Right atrium auricular region (tissue), 2 donors: ENCODE results near the gene DLG4. TPM values are rescaled to one million over a fixed set of nuclear protein-coding genes. Genes with fewer than 3 reads are reported as not detected.

Experiments
- DNase-seq: peaks from one replicate; pipeline ENCODE4 v3.0.0-alpha.2; 2019; ENCODE audit warnings: low spot score
- H3K27ac ChIP-seq, 2 donors: fragments of 200-600 bp; sonication (generic); 1 replicate in 1 of 2; 2 replicates in 1 of 2; pipeline ENCODE4 v1.5.1; 2016 to 2019
- H3K27me3 ChIP-seq, 2 donors: fragments of 200-600 bp; sonication (generic); one replicate each; pipeline versions ENCODE4 v1.5.1 to v1.6.0; 2017 to 2019
- H3K36me3 ChIP-seq: fragments of 200-600 bp; sonication (generic); one replicate; pipeline ENCODE4 v1.5.1; 2016
- H3K4me1 ChIP-seq, 2 donors: fragments of 200-600 bp; sonication (generic); one replicate each; pipeline versions ENCODE4 v1.5.1 to v1.6.0; 2017 to 2019
- H3K4me3 ChIP-seq, 2 donors: fragments of 200-600 bp; sonication (generic); 1 replicate in 1 of 2; 2 replicates in 1 of 2; pipeline ENCODE4 v1.5.1; 2017 to 2019; ENCODE audit warnings: mild to moderate bottlenecking in 1 of 2, moderate library complexity in 1 of 2
- H3K9me3 ChIP-seq, 2 donors: fragments of 200-600 bp; sonication (generic); one replicate each; pipeline ENCODE4 v1.5.1; 2019
- CTCF ChIP-seq, 2 donors: fragments of 200-600 bp; sonication (generic); IDR thresholded peaks; one replicate each; pipeline ENCODE4 v1.5.1; 2019; ENCODE audit warnings: antibody characterized with exemption in 2 of 2
- total RNA-seq, 2 donors: library from RNA; depleted of rRNA; stranded (reverse); fragments of >200 nt; gene quantifications; one replicate each; pipeline ENCODE4 v1.1.0, GENCODE V29; 2016

Gene DLG4
- total RNA-seq, 2 donors from 2014 or later = 15.1 to 33.4 TPM

DNA sequence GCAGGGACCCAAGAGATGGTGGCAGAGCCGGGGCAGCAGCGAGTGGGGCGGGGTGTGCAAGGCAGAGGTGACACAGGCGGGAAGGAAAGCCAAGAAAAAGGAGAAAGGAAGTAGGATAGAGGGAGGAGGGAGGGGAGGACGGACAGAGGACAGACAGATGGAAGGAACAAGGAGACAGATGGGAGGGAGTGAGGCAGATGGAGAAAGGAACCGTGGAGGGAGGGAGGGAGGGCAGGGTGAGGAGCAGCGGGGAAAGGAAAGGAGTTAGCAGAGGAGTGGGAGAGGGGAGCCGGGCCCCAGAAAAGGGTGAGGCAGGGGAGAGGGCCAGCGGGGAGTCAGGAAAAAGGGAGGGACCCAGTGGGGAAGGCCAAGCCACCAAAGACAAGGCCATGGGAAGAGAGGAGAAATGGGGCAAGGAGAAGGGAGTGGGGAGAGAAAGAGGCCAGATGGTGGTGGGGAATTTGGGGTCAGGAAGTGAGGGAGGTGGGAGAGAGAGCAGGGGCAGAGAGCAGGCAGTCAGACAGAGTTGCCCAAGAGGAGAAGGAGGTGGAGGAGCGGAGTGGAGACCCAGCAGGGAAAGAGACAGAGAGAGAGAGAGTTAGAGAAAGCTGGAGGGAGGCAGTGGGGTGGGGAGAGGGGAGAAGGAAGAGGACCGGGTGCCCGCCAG is 27.2 kb downstream of the DLG4 start:
- no peak for TF ChIP-seq CTCF (IDR thresholded peaks at IDR 0.05)
- DNase-seq = no peak
- Histone ChIP-seq H3K4me1 (no peaks in the 10 kb centered on the region), H3K27ac (no peak overlapping the region), H3K9me3 (no peaks in the 10 kb centered on the region), H3K27me3 (no peaks in the 10 kb centered on the region), H3K36me3 (peaks cover 36% of the 10 kb centered on the region), H3K4me3 (no peak overlapping the region)

DNA sequence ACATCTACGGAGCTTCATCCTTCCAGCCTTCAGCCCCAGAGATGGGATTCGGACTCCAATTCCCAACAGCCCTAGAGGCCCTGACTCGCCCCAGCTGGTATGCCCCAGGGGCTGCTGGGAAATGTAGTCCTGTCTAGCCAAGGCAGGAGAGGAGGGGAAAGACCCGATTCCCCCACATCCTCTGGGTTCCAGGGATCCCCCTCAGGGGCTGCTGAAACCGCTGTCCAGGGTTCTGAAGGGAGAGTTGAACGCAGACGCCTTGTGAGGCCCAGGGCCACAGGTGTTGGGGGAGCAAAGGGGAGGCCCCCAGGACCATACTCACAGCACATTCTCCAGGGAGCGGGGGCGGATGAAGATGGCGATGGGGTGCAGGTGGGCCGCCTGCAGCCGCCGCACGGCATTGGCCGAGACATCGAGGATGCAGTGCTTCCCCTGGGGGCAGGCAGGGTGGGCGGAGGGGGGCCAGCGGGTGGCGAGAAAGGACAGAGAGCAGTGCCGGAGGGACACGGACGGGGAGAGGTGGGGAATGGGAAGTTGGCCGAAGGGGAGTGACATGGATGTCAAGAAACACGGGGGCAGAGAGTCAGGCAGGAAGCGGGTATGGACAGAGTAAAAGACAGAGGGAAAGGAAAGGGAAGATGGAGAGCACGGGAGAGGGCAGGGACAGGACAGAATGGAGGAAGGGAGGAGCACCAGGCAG is 27.9 kb downstream of the DLG4 start:
- peaks cover 33% of the 10 kb centered on the region for H3K36me3 ChIP-seq
- H3K9me3 ChIP-seq = no peaks in the 10 kb centered on the region
- no peak overlapping the region for H3K4me3 ChIP-seq
- H3K27ac ChIP-seq = no peak overlapping the region
- H3K4me1 ChIP-seq = no peaks in the 10 kb centered on the region
- DNase-seq = no peak
- no peaks in the 10 kb centered on the region for H3K27me3 ChIP-seq
- TF ChIP-seq CTCF (IDR thresholded peaks at IDR 0.05) = no peak

DNA sequence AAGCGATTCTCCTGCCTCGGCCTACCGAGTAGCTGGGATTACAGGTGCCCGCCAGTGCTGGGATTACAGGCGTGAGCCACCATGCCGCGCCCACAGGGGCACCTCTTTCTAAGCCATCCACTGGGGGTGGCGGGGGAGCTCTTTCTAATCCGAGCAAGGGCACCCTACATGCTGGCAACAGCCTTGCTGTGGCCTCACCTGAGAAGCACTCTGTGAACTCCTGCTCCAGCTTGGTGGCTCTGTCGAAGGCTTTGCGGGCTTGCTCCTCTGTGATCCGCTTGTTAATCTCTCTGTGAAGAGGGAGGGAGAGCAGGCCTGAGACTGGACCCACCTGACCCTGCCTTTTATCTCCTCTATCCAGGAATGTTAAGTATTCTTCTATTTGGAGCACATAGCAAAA is 28.6 kb downstream of the DLG4 start:
- H3K4me1 ChIP-seq = no peaks in the 10 kb centered on the region
- H3K9me3 ChIP-seq = no peaks in the 10 kb centered on the region
- H3K4me3 ChIP-seq = no peak overlapping the region
- no peak for TF ChIP-seq CTCF (IDR thresholded peaks at IDR 0.05)
- H3K27ac ChIP-seq = no peak overlapping the region
- H3K27me3 ChIP-seq = no peaks in the 10 kb centered on the region
- peaks cover 27% of the 10 kb centered on the region for H3K36me3 ChIP-seq
- no peak for DNase-seq

- no peak for TF ChIP-seq CTCF (IDR thresholded peaks at IDR 0.05)
- Histone ChIP-seq H3K27ac (no peak overlapping the region), H3K36me3 (peaks cover 20% of the 10 kb centered on the region), H3K4me3 (no peak overlapping the region), H3K9me3 (no peaks in the 10 kb centered on the region), H3K27me3 (no peaks in the 10 kb centered on the region), H3K4me1 (no peaks in the 10 kb centered on the region)
- no peak for DNase-seq
Observed at GRCh38 chr17:7190276-7190917, 29.2 kb downstream of the DLG4 start.

- TF ChIP-seq CTCF (IDR thresholded peaks at IDR 0.05) = no peak
Observed at GRCh38 chr17:7186241-7186640, 33.4 kb downstream of the DLG4 start.

More at GRCh38 chr17:7186241-7186640, 33.4 kb downstream of the DLG4 start:
- Histone ChIP-seq H3K27ac (no peak overlapping the region), H3K27me3 (no peaks in the 10 kb centered on the region), H3K9me3 (no peaks in the 10 kb centered on the region), H3K4me3 (no peak overlapping the region), H3K4me1 (no peaks in the 10 kb centered on the region), H3K36me3 (no peaks in the 10 kb centered on the region)
- DNase-seq = no peak
